ENCODE results near the gene ATG9B.
A peak's percentile ranks its signal among the peaks of the same experiment; 100 is the strongest.

Gene ATG9B

DNA sequence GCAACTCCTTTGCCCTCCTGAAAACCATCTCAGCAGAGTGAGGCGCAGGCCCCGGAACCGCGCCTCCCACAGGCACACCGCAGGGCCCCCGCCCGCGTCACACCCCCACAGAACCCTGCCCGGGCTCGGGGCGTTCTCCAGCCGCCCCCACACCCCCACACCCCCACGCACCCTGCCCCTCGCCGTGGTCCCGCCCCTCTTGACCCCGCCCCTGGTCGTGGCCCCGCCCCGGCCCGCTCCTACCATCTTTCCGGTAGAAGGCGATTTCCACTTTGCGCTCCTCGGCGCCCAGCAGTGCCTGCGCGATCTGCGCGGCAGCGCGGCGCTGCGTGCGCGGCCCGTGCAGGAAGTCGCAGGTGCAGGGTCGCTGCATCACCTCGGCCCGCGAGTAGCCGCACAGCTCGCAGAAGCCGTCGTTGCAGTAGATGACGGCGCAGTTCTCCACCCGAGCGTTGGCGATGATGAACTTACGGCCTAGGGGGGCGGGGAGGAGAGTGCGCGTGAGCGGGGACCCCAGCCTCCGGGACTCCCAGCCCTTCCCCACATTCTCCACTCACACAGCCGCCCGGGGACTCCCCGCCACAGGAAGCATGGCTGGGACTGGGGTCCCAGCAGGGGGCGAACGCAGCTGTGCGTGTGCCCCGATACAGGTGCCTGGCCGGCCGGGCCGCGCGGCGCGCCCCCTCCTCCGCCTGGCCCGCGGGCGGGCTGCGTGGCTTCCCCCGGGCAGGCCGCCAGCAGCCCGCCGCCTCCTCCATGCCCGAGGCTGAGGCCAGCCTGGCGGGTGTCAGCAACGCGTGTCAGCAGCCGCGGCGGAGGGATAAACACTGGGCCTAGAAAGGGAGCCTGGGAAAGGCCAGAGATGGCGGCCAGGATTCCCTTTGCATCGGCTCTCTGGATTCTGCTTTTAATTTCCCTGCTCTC is 49.6 kb downstream of the ATG9B start (continued):
- TF ChIP-seq TCF7L2 (IDR thresholded peaks at IDR 0.05; ENCODE audit: borderline replicate concordance, low read depth, low read length), result no peak
- TF ChIP-seq ZNF76 (tag by site-specific recombination; IDR thresholded peaks at IDR 0.05; ENCODE audit: borderline replicate concordance, low read depth), result peak; percentile 50; the same call in 1 of the 2 replicates
- TF ChIP-seq ZNF184 (tag by site-specific recombination; IDR thresholded peaks at IDR 0.05), result no peak
- no peak; the same call in none of the 2 replicates for TF ChIP-seq KLF10 (tag by site-specific recombination; IDR thresholded peaks at IDR 0.05)
- TF ChIP-seq ZNF2 (tag by site-specific recombination; IDR thresholded peaks at IDR 0.05), result peak; percentile 44; the same call in 1 of the 2 replicates
- TF ChIP-seq, protein P1, sequence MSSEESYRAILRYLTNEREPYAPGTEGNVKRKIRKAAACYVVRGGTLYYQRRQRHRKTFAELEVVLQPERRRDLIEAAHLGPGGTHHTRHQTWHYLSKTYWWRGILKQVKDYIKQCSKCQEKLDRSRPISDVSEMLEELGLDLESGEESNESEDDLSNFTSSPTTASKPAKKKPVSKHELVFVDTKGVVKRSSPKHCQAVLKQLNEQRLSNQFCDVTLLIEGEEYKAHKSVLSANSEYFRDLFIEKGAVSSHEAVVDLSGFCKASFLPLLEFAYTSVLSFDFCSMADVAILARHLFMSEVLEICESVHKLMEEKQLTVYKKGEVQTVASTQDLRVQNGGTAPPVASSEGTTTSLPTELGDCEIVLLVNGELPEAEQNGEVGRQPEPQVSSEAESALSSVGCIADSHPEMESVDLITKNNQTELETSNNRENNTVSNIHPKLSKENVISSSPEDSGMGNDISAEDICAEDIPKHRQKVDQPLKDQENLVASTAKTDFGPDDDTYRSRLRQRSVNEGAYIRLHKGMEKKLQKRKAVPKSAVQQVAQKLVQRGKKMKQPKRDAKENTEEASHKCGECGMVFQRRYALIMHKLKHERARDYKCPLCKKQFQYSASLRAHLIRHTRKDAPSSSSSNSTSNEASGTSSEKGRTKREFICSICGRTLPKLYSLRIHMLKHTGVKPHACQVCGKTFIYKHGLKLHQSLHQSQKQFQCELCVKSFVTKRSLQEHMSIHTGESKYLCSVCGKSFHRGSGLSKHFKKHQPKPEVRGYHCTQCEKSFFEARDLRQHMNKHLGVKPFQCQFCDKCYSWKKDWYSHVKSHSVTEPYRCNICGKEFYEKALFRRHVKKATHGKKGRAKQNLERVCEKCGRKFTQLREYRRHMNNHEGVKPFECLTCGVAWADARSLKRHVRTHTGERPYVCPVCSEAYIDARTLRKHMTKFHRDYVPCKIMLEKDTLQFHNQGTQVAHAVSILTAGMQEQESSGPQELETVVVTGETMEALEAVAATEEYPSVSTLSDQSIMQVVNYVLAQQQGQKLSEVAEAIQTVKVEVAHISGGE (tag by site-specific recombination; conservative IDR thresholded peaks at IDR 0.05; ENCODE audit: low read depth), result peak; percentile 31; the same call in 1 of the 2 replicates
- peak; percentile 48; the same call in 1 of the 2 replicates for TF ChIP-seq ZNF629 (tag by site-specific recombination; IDR thresholded peaks at IDR 0.05)
- TF ChIP-seq, protein P2, sequence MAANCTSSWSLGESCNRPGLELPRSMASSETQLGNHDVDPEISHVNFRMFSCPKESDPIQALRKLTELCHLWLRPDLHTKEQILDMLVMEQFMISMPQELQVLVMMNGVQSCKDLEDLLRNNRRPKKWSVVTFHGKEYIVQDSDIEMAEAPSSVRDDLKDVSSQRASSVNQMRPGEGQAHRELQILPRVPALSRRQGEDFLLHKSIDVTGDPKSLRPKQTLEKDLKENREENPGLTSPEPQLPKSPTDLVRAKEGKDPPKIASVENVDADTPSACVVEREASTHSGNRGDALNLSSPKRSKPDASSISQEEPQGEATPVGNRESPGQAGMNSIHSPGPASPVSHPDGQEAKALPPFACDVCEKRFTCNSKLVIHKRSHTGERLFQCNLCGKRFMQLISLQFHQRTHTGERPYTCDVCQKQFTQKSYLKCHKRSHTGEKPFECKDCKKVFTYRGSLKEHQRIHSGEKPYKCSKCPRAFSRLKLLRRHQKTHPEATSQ (tag by site-specific recombination; IDR thresholded peaks at IDR 0.05), result peak; percentile 67; the same call in 1 of the 2 replicates
- peak; percentile 58; the same call in 1 of the 2 replicates for TF ChIP-seq SCRT2 (tag by site-specific recombination; IDR thresholded peaks at IDR 0.05)
- TF ChIP-seq ZBTB20 (tag by site-specific recombination; IDR thresholded peaks at IDR 0.05), result peak; percentile 85
- no peak for TF ChIP-seq BCL11B (tag by site-specific recombination; IDR thresholded peaks at IDR 0.05; ENCODE audit: low read depth)
- TF ChIP-seq, protein P3, sequence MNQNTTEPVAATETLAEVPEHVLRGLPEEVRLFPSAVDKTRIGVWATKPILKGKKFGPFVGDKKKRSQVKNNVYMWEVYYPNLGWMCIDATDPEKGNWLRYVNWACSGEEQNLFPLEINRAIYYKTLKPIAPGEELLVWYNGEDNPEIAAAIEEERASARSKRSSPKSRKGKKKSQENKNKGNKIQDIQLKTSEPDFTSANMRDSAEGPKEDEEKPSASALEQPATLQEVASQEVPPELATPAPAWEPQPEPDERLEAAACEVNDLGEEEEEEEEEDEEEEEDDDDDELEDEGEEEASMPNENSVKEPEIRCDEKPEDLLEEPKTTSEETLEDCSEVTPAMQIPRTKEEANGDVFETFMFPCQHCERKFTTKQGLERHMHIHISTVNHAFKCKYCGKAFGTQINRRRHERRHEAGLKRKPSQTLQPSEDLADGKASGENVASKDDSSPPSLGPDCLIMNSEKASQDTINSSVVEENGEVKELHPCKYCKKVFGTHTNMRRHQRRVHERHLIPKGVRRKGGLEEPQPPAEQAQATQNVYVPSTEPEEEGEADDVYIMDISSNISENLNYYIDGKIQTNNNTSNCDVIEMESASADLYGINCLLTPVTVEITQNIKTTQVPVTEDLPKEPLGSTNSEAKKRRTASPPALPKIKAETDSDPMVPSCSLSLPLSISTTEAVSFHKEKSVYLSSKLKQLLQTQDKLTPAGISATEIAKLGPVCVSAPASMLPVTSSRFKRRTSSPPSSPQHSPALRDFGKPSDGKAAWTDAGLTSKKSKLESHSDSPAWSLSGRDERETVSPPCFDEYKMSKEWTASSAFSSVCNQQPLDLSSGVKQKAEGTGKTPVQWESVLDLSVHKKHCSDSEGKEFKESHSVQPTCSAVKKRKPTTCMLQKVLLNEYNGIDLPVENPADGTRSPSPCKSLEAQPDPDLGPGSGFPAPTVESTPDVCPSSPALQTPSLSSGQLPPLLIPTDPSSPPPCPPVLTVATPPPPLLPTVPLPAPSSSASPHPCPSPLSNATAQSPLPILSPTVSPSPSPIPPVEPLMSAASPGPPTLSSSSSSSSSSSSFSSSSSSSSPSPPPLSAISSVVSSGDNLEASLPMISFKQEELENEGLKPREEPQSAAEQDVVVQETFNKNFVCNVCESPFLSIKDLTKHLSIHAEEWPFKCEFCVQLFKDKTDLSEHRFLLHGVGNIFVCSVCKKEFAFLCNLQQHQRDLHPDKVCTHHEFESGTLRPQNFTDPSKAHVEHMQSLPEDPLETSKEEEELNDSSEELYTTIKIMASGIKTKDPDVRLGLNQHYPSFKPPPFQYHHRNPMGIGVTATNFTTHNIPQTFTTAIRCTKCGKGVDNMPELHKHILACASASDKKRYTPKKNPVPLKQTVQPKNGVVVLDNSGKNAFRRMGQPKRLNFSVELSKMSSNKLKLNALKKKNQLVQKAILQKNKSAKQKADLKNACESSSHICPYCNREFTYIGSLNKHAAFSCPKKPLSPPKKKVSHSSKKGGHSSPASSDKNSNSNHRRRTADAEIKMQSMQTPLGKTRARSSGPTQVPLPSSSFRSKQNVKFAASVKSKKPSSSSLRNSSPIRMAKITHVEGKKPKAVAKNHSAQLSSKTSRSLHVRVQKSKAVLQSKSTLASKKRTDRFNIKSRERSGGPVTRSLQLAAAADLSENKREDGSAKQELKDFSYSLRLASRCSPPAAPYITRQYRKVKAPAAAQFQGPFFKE (tag by site-specific recombination; IDR thresholded peaks at IDR 0.05; ENCODE audit: borderline replicate concordance), result no peak
- TF ChIP-seq, protein P4, sequence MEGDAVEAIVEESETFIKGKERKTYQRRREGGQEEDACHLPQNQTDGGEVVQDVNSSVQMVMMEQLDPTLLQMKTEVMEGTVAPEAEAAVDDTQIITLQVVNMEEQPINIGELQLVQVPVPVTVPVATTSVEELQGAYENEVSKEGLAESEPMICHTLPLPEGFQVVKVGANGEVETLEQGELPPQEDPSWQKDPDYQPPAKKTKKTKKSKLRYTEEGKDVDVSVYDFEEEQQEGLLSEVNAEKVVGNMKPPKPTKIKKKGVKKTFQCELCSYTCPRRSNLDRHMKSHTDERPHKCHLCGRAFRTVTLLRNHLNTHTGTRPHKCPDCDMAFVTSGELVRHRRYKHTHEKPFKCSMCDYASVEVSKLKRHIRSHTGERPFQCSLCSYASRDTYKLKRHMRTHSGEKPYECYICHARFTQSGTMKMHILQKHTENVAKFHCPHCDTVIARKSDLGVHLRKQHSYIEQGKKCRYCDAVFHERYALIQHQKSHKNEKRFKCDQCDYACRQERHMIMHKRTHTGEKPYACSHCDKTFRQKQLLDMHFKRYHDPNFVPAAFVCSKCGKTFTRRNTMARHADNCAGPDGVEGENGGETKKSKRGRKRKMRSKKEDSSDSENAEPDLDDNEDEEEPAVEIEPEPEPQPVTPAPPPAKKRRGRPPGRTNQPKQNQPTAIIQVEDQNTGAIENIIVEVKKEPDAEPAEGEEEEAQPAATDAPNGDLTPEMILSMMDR (tag by site-specific recombination; IDR thresholded peaks at IDR 0.05), result peak; percentile 80
- TF ChIP-seq GLIS2 (tag by site-specific recombination; IDR thresholded peaks at IDR 0.05), result peak; percentile 54; the same call in 1 of the 2 replicates
- no peak for TF ChIP-seq ZNF426 (tag by site-specific recombination; IDR thresholded peaks at IDR 0.05)
- TF ChIP-seq, protein P5, sequence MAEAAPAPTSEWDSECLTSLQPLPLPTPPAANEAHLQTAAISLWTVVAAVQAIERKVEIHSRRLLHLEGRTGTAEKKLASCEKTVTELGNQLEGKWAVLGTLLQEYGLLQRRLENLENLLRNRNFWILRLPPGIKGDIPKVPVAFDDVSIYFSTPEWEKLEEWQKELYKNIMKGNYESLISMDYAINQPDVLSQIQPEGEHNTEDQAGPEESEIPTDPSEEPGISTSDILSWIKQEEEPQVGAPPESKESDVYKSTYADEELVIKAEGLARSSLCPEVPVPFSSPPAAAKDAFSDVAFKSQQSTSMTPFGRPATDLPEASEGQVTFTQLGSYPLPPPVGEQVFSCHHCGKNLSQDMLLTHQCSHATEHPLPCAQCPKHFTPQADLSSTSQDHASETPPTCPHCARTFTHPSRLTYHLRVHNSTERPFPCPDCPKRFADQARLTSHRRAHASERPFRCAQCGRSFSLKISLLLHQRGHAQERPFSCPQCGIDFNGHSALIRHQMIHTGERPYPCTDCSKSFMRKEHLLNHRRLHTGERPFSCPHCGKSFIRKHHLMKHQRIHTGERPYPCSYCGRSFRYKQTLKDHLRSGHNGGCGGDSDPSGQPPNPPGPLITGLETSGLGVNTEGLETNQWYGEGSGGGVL (tag by site-specific recombination; IDR thresholded peaks at IDR 0.05), result peak; percentile 26; the same call in 1 of the 2 replicates
- TF ChIP-seq WT1 (tag by site-specific recombination; IDR thresholded peaks at IDR 0.05), result 0 out of 2 replicates have a peak, but pooled peaks have one; percentile 27
- no peak for TF ChIP-seq ZNF266 (tag by site-specific recombination; IDR thresholded peaks at IDR 0.05; ENCODE audit: low read depth)

All from HEK293 (cell line).